ENCODE results near the gene MYBBP1A.

The MYBBP1A gene

GRCh38 chr17:4513113-4514032 lies 41.8 kb downstream of the MYBBP1A start:
- no peaks in the 10 kb centered on the region for H3K36me3 ChIP-seq (ENCODE audit: insufficient read depth, low read length)
- H3K4me1 ChIP-seq (ENCODE audit: control insufficient read depth, insufficient read depth, low read length, unreplicated experiment) = no peaks in the 10 kb centered on the region
- H2AFZ ChIP-seq (ENCODE audit: low read length, unreplicated experiment) = no peak overlapping the region
- no peaks in the 10 kb centered on the region for H3K79me2 ChIP-seq (ENCODE audit: control insufficient read depth, insufficient read depth, low read length, unreplicated experiment)
- H3K27me3 ChIP-seq (ENCODE audit: insufficient read depth, low read length) = no peaks in the 10 kb centered on the region
- H3K27ac ChIP-seq (ENCODE audit: low read depth, low read length) = no peak overlapping the region
- no peak overlapping the region for H3K4me3 ChIP-seq (ENCODE audit: low read depth, low read length)

DNA sequence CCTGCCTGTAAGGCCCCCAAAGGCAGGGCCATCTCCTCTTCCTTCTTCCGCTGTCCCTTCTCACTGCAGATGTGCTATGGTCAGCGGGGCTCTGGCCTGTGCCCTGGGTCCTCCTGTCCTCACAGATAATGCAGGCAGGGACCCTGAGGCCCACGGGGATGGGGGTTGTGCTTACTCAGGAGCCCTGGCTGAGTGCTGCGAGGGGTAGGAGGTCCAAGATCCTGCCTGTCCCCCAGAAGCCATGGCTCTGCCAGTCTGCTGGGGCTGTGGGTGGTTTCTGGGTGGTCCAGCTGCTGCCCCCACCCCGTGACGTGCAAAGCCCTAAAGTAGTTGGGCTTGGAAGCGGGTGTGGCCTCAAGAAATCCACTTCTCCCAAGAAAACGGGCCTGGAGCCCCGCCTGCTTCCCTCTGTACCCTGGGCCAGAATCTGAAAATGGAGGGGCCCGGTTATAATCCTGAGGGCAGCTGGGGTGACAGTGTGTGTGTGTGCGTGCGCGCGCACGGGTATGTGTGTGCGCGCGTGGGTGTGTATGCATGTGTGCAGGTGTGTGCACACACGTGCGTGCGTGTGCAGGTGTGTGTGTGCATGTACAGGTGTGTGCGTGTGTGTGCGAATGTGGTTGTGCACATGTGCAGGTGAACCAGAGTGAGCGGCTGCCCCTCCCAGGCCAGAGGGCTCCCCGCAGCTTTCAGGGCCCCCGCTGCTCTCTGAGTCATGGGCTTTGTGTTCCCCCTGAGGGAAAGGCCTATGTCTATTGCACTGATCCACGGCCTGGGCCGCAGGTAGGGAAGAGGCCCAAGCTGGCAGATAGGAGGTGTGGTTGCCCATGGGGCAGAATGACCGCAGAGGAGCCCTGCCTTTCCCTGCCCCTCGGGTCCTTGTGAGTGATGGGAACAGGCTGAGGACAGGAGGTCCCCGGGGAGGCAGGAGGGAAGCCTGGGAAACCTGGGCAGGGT lies 42.8 kb downstream of the MYBBP1A start:
- H3K4me3 ChIP-seq (ENCODE audit: low read depth, low read length) = no peak overlapping the region
- H3K27me3 ChIP-seq (ENCODE audit: insufficient read depth, low read length) = no peaks in the 10 kb centered on the region
- H3K36me3 ChIP-seq (ENCODE audit: insufficient read depth, low read length) = no peaks in the 10 kb centered on the region
- H2AFZ ChIP-seq (ENCODE audit: low read length, unreplicated experiment) = no peak overlapping the region
- H3K27ac ChIP-seq (ENCODE audit: low read depth, low read length) = no peak overlapping the region
- no peaks in the 10 kb centered on the region for H3K4me1 ChIP-seq (ENCODE audit: control insufficient read depth, insufficient read depth, low read length, unreplicated experiment)
- H3K79me2 ChIP-seq (ENCODE audit: control insufficient read depth, insufficient read depth, low read length, unreplicated experiment) = no peaks in the 10 kb centered on the region

- Histone ChIP-seq H3K27ac (ENCODE audit: low read depth, low read length) (no peak overlapping the region), H3K36me3 (ENCODE audit: insufficient read depth, low read length) (no peaks in the 10 kb centered on the region), H3K27me3 (ENCODE audit: insufficient read depth, low read length) (no peaks in the 10 kb centered on the region), H3K79me2 (ENCODE audit: control insufficient read depth, insufficient read depth, low read length, unreplicated experiment) (no peaks in the 10 kb centered on the region), H3K4me3 (ENCODE audit: low read depth, low read length) (no peak overlapping the region), H3K4me1 (ENCODE audit: control insufficient read depth, insufficient read depth, low read length, unreplicated experiment) (no peaks in the 10 kb centered on the region), H2AFZ (ENCODE audit: low read length, unreplicated experiment) (no peak overlapping the region)
Measured at GRCh38 chr17:4511199-4511932, 43.8 kb downstream of the MYBBP1A start.

GRCh38 chr17:4510618-4510941 lies 44.6 kb downstream of the MYBBP1A start:
- no peaks in the 10 kb centered on the region for H3K36me3 ChIP-seq (ENCODE audit: insufficient read depth, low read length)
- no peak overlapping the region for H2AFZ ChIP-seq (ENCODE audit: low read length, unreplicated experiment)
- H3K27ac ChIP-seq (ENCODE audit: low read depth, low read length) = no peak overlapping the region
- H3K4me1 ChIP-seq (ENCODE audit: control insufficient read depth, insufficient read depth, low read length, unreplicated experiment) = no peaks in the 10 kb centered on the region
- no peak overlapping the region for H3K4me3 ChIP-seq (ENCODE audit: low read depth, low read length)
- H3K79me2 ChIP-seq (ENCODE audit: control insufficient read depth, insufficient read depth, low read length, unreplicated experiment) = no peaks in the 10 kb centered on the region
- H3K27me3 ChIP-seq (ENCODE audit: insufficient read depth, low read length) = no peaks in the 10 kb centered on the region

DNA sequence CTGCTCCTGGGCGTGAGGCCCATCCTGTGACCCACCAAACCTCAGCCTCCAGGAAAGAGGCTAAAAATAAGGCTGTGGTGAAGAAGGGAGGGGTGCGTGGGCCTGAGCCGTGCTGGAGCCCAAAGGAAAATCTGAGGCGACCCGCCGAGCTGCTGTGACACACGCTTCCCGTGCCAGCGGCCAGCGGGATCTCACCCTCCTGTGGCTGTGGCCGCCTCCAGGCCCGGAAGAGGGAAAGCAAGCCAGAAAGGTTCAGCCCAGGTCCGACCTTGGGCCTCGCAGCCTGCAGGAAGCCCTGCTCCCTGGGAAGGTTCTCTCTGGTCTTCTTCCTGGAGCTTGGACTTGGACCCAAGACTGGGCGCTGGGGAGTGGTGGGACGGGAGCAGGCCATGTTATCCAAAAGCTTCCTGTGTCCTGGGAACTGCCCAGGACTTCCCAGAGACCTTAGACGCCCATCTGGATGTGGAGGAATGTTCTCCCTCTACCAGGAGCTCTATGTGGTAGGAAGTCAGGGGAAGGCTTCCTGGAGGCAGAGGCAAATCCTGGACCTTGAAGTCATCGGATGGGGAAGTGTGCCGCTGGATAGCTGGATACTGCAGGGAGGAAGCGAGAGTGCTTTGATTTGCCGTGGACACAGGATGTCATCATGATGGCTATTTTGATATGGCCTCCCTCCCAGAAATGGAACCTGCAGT lies 45.1 kb downstream of the MYBBP1A start:
- Histone ChIP-seq H3K36me3 (ENCODE audit: insufficient read depth, low read length) (no peaks in the 10 kb centered on the region), H3K4me1 (ENCODE audit: control insufficient read depth, insufficient read depth, low read length, unreplicated experiment) (no peaks in the 10 kb centered on the region), H2AFZ (ENCODE audit: low read length, unreplicated experiment) (no peak overlapping the region), H3K4me3 (ENCODE audit: low read depth, low read length) (no peak overlapping the region), H3K79me2 (ENCODE audit: control insufficient read depth, insufficient read depth, low read length, unreplicated experiment) (no peaks in the 10 kb centered on the region), H3K27me3 (ENCODE audit: insufficient read depth, low read length) (0 out of 2 replicates have a peak, but pooled peaks cover under 1% of the 10 kb centered on the region), H3K27ac (ENCODE audit: low read depth, low read length) (no peak overlapping the region)

DNA sequence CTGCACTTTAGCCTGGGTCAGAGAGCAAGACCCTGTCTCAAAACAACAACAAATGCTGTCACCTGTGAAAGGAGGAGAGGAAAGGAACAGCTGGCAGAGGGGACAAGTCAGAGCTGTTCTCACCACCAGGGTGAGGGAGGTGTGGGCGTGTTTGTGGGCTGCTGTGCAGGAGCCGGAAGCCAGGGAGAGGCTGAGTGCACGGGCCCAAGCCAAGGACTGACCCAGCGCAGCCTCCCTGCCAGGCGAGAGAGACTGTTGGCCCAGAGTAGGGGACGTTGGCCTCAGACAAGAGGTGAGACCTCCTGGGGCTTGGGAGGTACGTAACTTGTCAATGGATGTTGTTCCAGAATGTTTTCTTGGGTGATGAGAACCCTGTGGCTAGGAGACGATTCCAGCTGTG lies 45.8 kb downstream of the MYBBP1A start:
- no peaks in the 10 kb centered on the region for H3K4me1 ChIP-seq (ENCODE audit: control insufficient read depth, insufficient read depth, low read length, unreplicated experiment)

DNA sequence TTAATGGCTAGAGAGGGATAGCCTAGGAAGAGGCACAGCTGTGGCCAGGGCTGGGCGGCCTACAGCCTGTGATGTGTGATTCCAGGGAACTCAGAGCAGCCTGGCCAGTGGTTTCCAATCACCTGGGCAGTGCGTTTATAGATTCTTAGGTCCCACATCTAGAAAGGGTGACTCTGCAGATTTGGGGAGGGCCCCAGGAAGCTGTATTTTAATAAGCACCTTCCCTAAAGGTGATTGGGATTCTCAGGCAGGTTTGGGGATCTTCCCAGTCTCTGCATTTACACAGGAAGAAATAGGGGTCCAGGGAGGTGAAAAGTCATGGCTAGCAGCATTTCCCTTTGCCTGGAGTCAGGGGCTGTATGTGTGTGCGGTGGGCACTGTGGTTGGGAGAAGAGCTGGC lies 47.0 kb downstream of the MYBBP1A start:
- Histone ChIP-seq H3K27ac (ENCODE audit: low read depth, low read length) (no peak overlapping the region), H3K79me2 (ENCODE audit: control insufficient read depth, insufficient read depth, low read length, unreplicated experiment) (no peaks in the 10 kb centered on the region), H3K4me1 (ENCODE audit: control insufficient read depth, insufficient read depth, low read length, unreplicated experiment) (no peaks in the 10 kb centered on the region), H3K4me3 (ENCODE audit: low read depth, low read length) (no peak overlapping the region), H3K27me3 (ENCODE audit: insufficient read depth, low read length) (peaks cover 13% of the 10 kb centered on the region; the same call in 1 of the 2 replicates), H3K36me3 (ENCODE audit: insufficient read depth, low read length) (no peaks in the 10 kb centered on the region), H2AFZ (ENCODE audit: low read length, unreplicated experiment) (no peak overlapping the region)

More for the DNA sequence above, 45.8 kb downstream of the MYBBP1A start:
- H3K36me3 ChIP-seq (ENCODE audit: insufficient read depth, low read length) = no peaks in the 10 kb centered on the region
- H3K4me3 ChIP-seq (ENCODE audit: low read depth, low read length) = no peak overlapping the region
- H3K79me2 ChIP-seq (ENCODE audit: control insufficient read depth, insufficient read depth, low read length, unreplicated experiment) = no peaks in the 10 kb centered on the region
- no peak overlapping the region for H3K27ac ChIP-seq (ENCODE audit: low read depth, low read length)
- peaks cover 5% of the 10 kb centered on the region; the same call in 1 of the 2 replicates for H3K27me3 ChIP-seq (ENCODE audit: insufficient read depth, low read length)
- no peak overlapping the region for H2AFZ ChIP-seq (ENCODE audit: low read length, unreplicated experiment)

GRCh38 chr17:4507361-4508111 lies 47.6 kb downstream of the MYBBP1A start:
- peaks cover 18% of the 10 kb centered on the region; the same call in 1 of the 2 replicates for H3K27me3 ChIP-seq (ENCODE audit: insufficient read depth, low read length)
- no peak overlapping the region for H3K4me3 ChIP-seq (ENCODE audit: low read depth, low read length)
- no peaks in the 10 kb centered on the region for H3K36me3 ChIP-seq (ENCODE audit: insufficient read depth, low read length)
- no peaks in the 10 kb centered on the region for H3K4me1 ChIP-seq (ENCODE audit: control insufficient read depth, insufficient read depth, low read length, unreplicated experiment)
- H3K79me2 ChIP-seq (ENCODE audit: control insufficient read depth, insufficient read depth, low read length, unreplicated experiment) = no peaks in the 10 kb centered on the region
- H2AFZ ChIP-seq (ENCODE audit: low read length, unreplicated experiment) = no peak overlapping the region
- H3K27ac ChIP-seq (ENCODE audit: low read depth, low read length) = no peak overlapping the region

GRCh38 chr17:4506892-4507291 lies 48.3 kb downstream of the MYBBP1A start:
- H3K27me3 ChIP-seq (ENCODE audit: insufficient read depth, low read length) = peaks cover 22% of the 10 kb centered on the region; the same call in 1 of the 2 replicates
- H3K79me2 ChIP-seq (ENCODE audit: control insufficient read depth, insufficient read depth, low read length, unreplicated experiment) = no peaks in the 10 kb centered on the region
- no peak overlapping the region for H2AFZ ChIP-seq (ENCODE audit: low read length, unreplicated experiment)
- no peaks in the 10 kb centered on the region for H3K4me1 ChIP-seq (ENCODE audit: control insufficient read depth, insufficient read depth, low read length, unreplicated experiment)
- no peaks in the 10 kb centered on the region for H3K36me3 ChIP-seq (ENCODE audit: insufficient read depth, low read length)
- H3K27ac ChIP-seq (ENCODE audit: low read depth, low read length) = no peak overlapping the region
- no peak overlapping the region for H3K4me3 ChIP-seq (ENCODE audit: low read depth, low read length)
